Measurements from ENCODE around the gene CD59. TPM values are rescaled to one million over a fixed set of nuclear protein-coding genes. Genes with fewer than 3 reads are reported as not detected.

The CD59 gene
- total and polyA plus RNA-seq, 2 of the 4 experiments (the other 2 are of a cell fraction) = 765 to 1,140 TPM

DNA sequence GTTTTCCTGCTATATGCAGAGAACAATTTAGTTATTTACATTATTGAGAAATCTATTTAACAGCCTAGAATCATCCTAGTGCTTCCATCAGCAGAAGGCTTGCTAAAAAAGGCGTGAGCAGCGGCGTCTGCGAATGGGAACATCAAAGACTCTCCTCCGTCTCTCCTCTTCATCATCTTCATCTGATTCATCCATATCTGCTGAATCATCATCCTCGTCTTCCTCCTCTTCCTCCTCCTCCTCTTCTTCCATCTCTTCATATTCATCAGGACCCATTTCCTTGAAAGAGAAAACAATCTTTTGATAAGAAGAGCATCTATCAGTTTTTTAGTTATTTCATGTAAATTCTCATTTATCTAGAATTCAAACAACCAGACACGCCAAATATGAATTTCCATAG, 5.6 kb upstream of the CD59 start:
- Histone ChIP-seq H3K4me2 (ENCODE audit: low read depth, low read length) (no peak overlapping the region), H3K4me1 (ENCODE audit: control insufficient read depth, insufficient read depth, low read length) (peaks cover 17% of the 10 kb centered on the region), H2AFZ (replicated peaks; ENCODE audit: low read length, poor library complexity) (no peak overlapping the region), H2AK9ac (replicated peaks; ENCODE audit: low read depth, low read length, poor library complexity) (no peak overlapping the region), H3K18ac (ENCODE audit: low read depth, low read length) (no peak overlapping the region), H3K9me3 (ENCODE audit: control insufficient read depth, insufficient read depth, low read length) (no peaks in the 10 kb centered on the region; the same call in 1 of the 2 replicates), H4K5ac (ENCODE audit: low read depth, low read length) (no peak overlapping the region), H4K91ac (ENCODE audit: insufficient read depth, low read depth, low read length) (no peak overlapping the region), H2BK20ac (ENCODE audit: low read depth, low read length) (no peak overlapping the region), H3K79me1 (ENCODE audit: low read depth in 1 of 2, low read length in 2 of 2) (peaks cover 8 to 34% of the 10 kb centered on the region in 2 experiments; a peak in 3 of 4 replicates), H2BK120ac (ENCODE audit: low read depth, low read length) (no peak overlapping the region; the same call in 1 of the 2 replicates), H3K14ac (replicated peaks; ENCODE audit: low read depth, low read length) (no peak overlapping the region; the same call in 1 of the 2 replicates), H3K27me3 (ENCODE audit: control insufficient read depth, insufficient read depth, low read length) (no peaks in the 10 kb centered on the region), H3K4ac (ENCODE audit: low read depth, low read length) (no peak overlapping the region), H2BK15ac (ENCODE audit: low read depth, low read length) (no peak overlapping the region), H2AK5ac (ENCODE audit: low read depth, low read length) (no peak overlapping the region), H3K27ac (ENCODE audit: insufficient read depth, low read length) (no peak overlapping the region), H4K8ac (ENCODE audit: low read depth in 2 of 2, low read length in 2 of 2) (no peak overlapping the region), H3K56ac (ENCODE audit: extremely low read depth, insufficient read depth, low read length) (no peak overlapping the region), H3K9ac (ENCODE audit: low read depth, low read length) (no peak overlapping the region), H4K20me1 (ENCODE audit: insufficient read depth, low read length) (no peaks in the 10 kb centered on the region), H3K36me3 (ENCODE audit: control insufficient read depth, insufficient read depth, low read length) (peaks cover 1% of the 10 kb centered on the region; the same call in 1 of the 2 replicates), H3K4me3 (ENCODE audit: insufficient read depth, low read depth, low read length) (no peak overlapping the region), H2BK5ac (ENCODE audit: low read depth, low read length, poor library complexity, severe bottlenecking) (no peak overlapping the region), H3K23ac (ENCODE audit: low read depth, low read length) (no peak overlapping the region), H3K9me1 (ENCODE audit: insufficient read depth, low read length) (peaks cover 11% of the 10 kb centered on the region)
- dilution Hi-C loops (cut with HindIII; ENCODE audit: low sequenced_read_pairs, unreplicated experiment) = no loop called here
- ChIA-PET CTCF (interaction anchor here (0.8 to 1.3 kb wide), 7 partner anchors 7 to 381 kb away, joined by 3 to 12 read pairs (median 5); no protein-coding TSS in a partner anchor), POLR2A (ENCODE audit: unreplicated experiment) (no interaction called here)
- no TSS peak for BruUV-seq (replicated peaks)
- ATAC-seq (ENCODE audit: low read depth) (no peak), DNase-seq (no peak)
- WGBS, 2 experiments (ENCODE audit: extremely low coverage in 2 of 2, insufficient read length in 1 of 2) = 100% methylated on average over 4 of the region's 7 CpGs; no CpG with 5 or more reads in 1 of the 2 experiments
- intact Hi-C loops (cut with micrococcal nuclease) = loop anchor here (2.0 kb wide), 1 partner anchor 199 kb away; no protein-coding TSS in a partner anchor
- in situ Hi-C loops (cut with MboI; ENCODE audit: low sequenced_read_pairs) = loop anchor here (10.0 kb wide), 1 partner anchor 377 kb away; no protein-coding TSS in a partner anchor
- TF ChIP-seq MAFK (IDR thresholded peaks at IDR 0.05; ENCODE audit: low read depth, low read length) = peak; percentile 62
- TF ChIP-seq FOS (IDR thresholded peaks at IDR 0.05; ENCODE audit: low read depth, low read length) = no peak
- no peak for TF ChIP-seq RCOR1 (IDR thresholded peaks at IDR 0.05; ENCODE audit: insufficient replicate concordance, low read length)
- TF ChIP-seq BHLHE40 (IDR thresholded peaks at IDR 0.05; ENCODE audit: low read depth, low read length) = no peak
